ENCODE measurements around the gene AOX1.

The AOX1 gene

DNA sequence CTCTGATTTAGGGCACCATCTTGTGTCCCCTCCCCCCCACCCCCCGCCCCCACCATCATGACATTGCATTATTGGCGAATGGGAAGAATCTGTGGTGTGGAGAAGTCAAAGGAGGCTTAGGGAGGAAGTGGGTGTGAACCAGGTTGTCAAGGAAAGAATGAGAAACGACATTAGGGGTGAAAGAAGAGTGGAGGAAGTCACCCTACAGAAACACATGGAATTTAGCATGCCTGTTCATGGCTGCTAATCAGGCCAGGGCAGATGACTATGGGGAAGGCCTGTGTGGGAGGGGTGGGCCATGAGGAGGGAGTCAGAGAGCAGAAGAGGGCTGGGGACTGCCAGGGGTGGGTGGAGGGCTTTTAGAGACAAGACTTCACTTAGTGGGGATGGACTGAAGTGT, 81.6 kb downstream of the AOX1 start:
- peaks cover 6% of the 10 kb centered on the region for H3K4me1 ChIP-seq (ENCODE audit: control insufficient read depth, insufficient read depth, low read length, poor library complexity, severe bottlenecking)
- H3K4me3 ChIP-seq (ENCODE audit: extremely low read depth, insufficient read depth, low read length, poor library complexity, severe bottlenecking): no peak overlapping the region
- no peaks in the 10 kb centered on the region for H3K9me3 ChIP-seq (ENCODE audit: control insufficient read depth, low read length)
- H3K27ac ChIP-seq (ENCODE audit: low read depth, low read length, severe bottlenecking): no peak overlapping the region
- H3K36me3 ChIP-seq (ENCODE audit: control insufficient read depth, insufficient read depth, low read length): no peaks in the 10 kb centered on the region
- WGBS, 2 experiments (ENCODE audit: insufficient coverage in 2 of 2): 71 to 82% methylated on average over 1 to 2 of the region's 3 CpGs

DNA sequence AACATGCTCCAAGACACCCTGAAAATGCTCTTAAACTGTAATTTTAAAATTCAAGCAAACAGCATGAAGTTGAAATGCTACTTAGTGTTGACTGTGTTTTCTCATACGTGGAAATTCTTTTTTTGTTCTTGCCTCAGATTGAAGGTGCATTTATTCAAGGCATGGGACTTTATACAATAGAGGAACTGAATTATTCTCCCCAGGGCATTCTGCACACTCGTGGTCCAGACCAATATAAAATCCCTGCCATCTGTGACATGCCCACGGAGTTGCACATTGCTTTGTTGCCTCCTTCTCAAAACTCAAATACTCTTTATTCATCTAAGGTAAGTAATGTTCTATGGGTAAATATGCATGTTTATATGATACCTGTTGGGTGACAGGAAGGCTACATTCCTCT, 82.7 kb downstream of the AOX1 start:
- WGBS, 2 experiments (ENCODE audit: insufficient coverage in 2 of 2): 100% methylated on average over 1 of the region's 3 CpGs; no CpG with 5 or more reads in 1 of the 2 experiments
- H3K4me1 ChIP-seq (ENCODE audit: control insufficient read depth, insufficient read depth, low read length, poor library complexity, severe bottlenecking): no peaks in the 10 kb centered on the region
- no peak overlapping the region for H3K4me3 ChIP-seq (ENCODE audit: extremely low read depth, insufficient read depth, low read length, poor library complexity, severe bottlenecking)
- no peaks in the 10 kb centered on the region for H3K36me3 ChIP-seq (ENCODE audit: control insufficient read depth, insufficient read depth, low read length)
- no peaks in the 10 kb centered on the region for H3K9me3 ChIP-seq (ENCODE audit: control insufficient read depth, low read length)
- H3K27ac ChIP-seq (ENCODE audit: low read depth, low read length, severe bottlenecking): no peak overlapping the region

DNA sequence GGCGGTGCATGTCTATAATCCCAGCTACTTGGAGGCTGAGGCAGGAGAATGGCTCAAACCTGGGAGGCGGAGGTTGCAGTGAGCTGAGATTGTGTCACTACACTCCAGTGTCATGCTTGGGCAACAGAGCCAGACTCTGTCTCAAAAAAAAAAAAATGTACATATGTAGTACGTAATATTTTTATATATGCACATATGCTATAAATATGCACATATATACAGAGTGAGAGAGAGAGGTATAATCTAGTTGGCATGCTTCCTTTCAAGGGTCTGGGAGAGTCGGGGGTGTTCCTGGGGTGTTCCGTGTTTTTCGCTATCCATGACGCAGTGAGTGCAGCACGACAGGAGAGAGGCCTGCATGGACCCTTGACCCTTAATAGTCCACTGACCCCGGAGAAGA, 83.5 kb downstream of the AOX1 start:
- no peaks in the 10 kb centered on the region for H3K9me3 ChIP-seq (ENCODE audit: control insufficient read depth, low read length)
- H3K4me3 ChIP-seq (ENCODE audit: extremely low read depth, insufficient read depth, low read length, poor library complexity, severe bottlenecking): no peak overlapping the region
- no peaks in the 10 kb centered on the region for H3K36me3 ChIP-seq (ENCODE audit: control insufficient read depth, insufficient read depth, low read length)
- no peak overlapping the region for H3K27ac ChIP-seq (ENCODE audit: low read depth, low read length, severe bottlenecking)
- 90 to 97% methylated on average over 7 to 8 of the region's 9 CpGs for WGBS, 2 experiments (ENCODE audit: insufficient coverage in 2 of 2)
- no peaks in the 10 kb centered on the region for H3K4me1 ChIP-seq (ENCODE audit: control insufficient read depth, insufficient read depth, low read length, poor library complexity, severe bottlenecking)

DNA sequence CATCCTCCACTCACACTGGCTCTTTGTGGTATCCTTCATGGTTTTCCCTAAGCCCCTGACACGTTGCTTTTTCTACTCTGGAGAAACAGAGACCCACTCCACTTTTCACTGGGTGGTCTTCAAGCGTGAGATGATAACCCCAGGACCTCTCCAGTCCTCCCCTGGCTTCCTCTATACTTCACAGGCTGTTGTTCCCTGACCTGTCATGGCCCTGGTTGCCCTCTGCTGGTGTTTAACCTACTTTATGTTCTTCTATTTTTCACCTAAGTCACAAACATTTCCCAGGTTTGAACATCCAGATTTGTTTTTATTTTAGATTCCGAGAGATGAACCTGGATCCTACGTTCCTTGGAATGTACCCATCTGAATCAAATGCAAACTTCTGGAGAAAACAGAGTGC, 84.5 kb downstream of the AOX1 start:
- H3K4me1 ChIP-seq (ENCODE audit: control insufficient read depth, insufficient read depth, low read length, poor library complexity, severe bottlenecking): no peaks in the 10 kb centered on the region
- H3K27ac ChIP-seq (ENCODE audit: low read depth, low read length, severe bottlenecking): no peak overlapping the region
- 70 to 73% methylated on average over 4 of the region's 4 CpGs for WGBS, 2 experiments (ENCODE audit: insufficient coverage in 2 of 2)
- no peak overlapping the region for H3K4me3 ChIP-seq (ENCODE audit: extremely low read depth, insufficient read depth, low read length, poor library complexity, severe bottlenecking)
- no peaks in the 10 kb centered on the region for H3K9me3 ChIP-seq (ENCODE audit: control insufficient read depth, low read length)
- no peaks in the 10 kb centered on the region for H3K36me3 ChIP-seq (ENCODE audit: control insufficient read depth, insufficient read depth, low read length)

DNA sequence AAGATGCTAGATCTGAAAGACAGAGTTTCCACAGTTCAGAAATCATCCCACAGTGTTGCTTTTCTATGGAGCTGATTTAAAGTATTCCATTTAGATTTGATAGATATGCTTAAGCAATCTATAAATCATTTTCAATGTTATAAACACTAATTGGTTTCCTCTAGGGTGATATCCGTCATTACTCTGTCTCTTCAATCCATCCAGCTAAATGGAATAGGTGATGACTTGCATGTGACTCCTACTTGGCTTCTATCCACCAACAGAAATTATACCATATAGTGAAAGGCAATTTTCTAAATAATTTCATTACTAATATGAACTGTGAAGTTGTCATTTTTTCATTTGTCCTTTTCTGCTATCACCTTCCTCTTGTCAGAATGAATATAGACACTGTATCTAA, 84.9 kb downstream of the AOX1 start:
- Histone ChIP-seq H3K27ac (ENCODE audit: low read depth, low read length, severe bottlenecking) (no peak overlapping the region), H3K4me1 (ENCODE audit: control insufficient read depth, insufficient read depth, low read length, poor library complexity, severe bottlenecking) (no peaks in the 10 kb centered on the region), H3K4me3 (ENCODE audit: extremely low read depth, insufficient read depth, low read length, poor library complexity, severe bottlenecking) (no peak overlapping the region), H3K9me3 (ENCODE audit: control insufficient read depth, low read length) (no peaks in the 10 kb centered on the region), H3K36me3 (ENCODE audit: control insufficient read depth, insufficient read depth, low read length) (no peaks in the 10 kb centered on the region)
- WGBS, 2 experiments (ENCODE audit: insufficient coverage in 2 of 2): no CpG with 5 or more reads among the region's 1 CpG

DNA sequence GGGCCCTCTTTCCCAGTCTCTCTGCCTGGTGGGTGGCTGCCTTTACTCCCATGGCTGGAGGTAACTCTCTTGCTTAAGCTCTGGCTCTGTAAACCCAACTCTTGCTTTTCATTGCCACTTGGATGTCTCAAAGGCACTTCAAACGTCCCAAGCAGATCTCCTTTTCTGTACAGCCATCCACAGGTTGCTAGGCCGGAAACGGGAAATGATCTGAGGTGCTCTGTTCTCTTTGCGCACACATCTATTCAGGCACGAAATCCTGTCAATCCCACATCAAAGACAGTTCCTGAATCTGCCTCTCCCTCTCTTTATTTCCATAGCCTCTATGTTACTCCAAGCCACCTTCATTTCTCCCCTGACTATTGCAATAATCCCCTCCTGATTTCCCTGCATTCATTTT, 87.4 kb downstream of the AOX1 start:
- H3K4me3 ChIP-seq (ENCODE audit: extremely low read depth, insufficient read depth, low read length, poor library complexity, severe bottlenecking): no peak overlapping the region
- no peaks in the 10 kb centered on the region for H3K4me1 ChIP-seq (ENCODE audit: control insufficient read depth, insufficient read depth, low read length, poor library complexity, severe bottlenecking)
- no peaks in the 10 kb centered on the region for H3K9me3 ChIP-seq (ENCODE audit: control insufficient read depth, low read length)
- 84 to 86% methylated on average over 5 of the region's 5 CpGs for WGBS, 2 experiments (ENCODE audit: insufficient coverage in 2 of 2)
- H3K36me3 ChIP-seq (ENCODE audit: control insufficient read depth, insufficient read depth, low read length): no peaks in the 10 kb centered on the region
- H3K27ac ChIP-seq (ENCODE audit: low read depth, low read length, severe bottlenecking): no peak overlapping the region

DNA sequence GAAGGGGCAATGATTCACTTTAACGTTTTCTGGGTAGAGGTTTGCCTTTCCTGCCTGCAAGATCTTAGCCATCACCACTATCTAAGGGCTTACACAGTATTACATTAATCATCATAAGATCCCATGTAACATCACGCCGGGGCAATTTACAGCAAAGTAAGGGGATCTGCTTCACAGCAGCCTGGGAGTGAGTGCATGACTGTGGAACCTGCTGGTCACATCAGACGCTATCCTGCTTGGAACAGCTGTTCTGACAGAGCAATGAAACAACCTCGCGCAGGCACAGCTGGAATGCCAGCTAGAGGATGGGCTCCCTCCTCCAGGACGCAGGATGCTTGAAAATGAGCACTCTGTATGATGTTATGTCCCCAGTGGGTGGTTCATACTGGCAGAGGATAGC, 89.0 kb downstream of the AOX1 start:
- Histone ChIP-seq H3K36me3 (ENCODE audit: control insufficient read depth, insufficient read depth, low read length) (no peaks in the 10 kb centered on the region), H3K4me3 (ENCODE audit: extremely low read depth, insufficient read depth, low read length, poor library complexity, severe bottlenecking) (no peak overlapping the region), H3K27ac (ENCODE audit: low read depth, low read length, severe bottlenecking) (no peak overlapping the region), H3K9me3 (ENCODE audit: control insufficient read depth, low read length) (no peaks in the 10 kb centered on the region), H3K4me1 (ENCODE audit: control insufficient read depth, insufficient read depth, low read length, poor library complexity, severe bottlenecking) (no peaks in the 10 kb centered on the region)
- 89 to 93% methylated on average over 5 to 6 of the region's 7 CpGs for WGBS, 2 experiments (ENCODE audit: insufficient coverage in 2 of 2)

DNA sequence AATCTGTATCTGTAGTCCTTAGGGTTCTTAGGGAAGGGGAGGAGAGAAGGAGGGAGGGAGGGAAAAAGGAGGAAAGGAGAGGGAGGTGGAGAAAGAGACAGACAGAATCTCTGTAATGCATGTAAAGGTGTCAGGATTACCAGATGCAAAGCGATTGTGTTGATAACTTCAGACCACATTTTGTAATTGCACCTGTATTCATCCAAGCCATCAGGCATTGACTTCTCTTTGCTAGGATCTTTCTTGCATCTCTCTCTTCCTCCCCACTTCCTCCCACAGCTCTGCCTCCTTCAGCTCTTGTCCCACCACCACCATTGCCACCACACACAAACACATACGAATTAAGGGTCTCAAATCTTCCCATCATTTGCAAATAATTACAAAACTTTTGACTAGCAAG, 91.4 kb downstream of the AOX1 start:
- H3K4me3 ChIP-seq (ENCODE audit: extremely low read depth, insufficient read depth, low read length, poor library complexity, severe bottlenecking): no peak overlapping the region
- WGBS, 2 experiments (ENCODE audit: insufficient coverage in 2 of 2): 74 to 88% methylated on average over 1 to 2 of the region's 2 CpGs
- H3K27ac ChIP-seq (ENCODE audit: low read depth, low read length, severe bottlenecking): no peak overlapping the region

DNA sequence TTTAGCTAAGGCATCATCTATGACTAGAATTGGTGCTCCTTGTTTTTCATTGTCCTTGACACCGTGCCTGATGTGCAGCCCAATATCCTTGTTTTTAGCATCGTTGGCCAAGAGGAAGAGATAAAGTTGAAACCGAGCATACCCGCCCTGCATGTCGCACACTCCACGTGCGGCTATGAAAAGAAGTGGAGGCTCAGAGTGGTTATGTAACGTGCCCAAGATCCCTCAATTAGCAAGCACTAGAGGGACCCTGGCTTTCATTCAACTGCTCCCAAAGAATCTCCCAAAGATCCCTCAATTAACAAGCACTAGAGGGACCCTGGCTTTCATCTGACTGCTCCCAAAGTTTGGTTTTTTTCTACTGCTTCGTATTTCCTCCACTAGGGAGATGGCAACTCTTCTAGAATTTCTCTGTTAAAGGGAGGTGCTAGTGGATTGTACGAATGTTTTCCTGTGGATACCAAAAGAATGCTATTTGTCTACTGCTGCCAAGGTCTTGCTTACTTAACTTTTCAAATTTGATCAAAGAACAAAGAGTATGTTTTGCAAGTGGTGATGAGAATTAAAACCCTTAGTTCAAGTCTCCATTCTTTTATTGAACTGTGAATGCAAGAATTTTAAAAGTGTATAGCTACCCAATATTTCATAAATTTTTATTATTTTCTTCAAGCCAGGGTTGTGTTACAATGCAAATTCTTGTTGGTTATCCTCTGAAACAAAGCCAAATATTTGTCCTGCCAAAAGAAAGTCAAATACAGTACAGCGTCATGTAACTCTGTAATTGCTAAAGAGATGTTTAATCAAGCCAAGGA, 92.1 kb downstream of the AOX1 start:
- H3K9me3 ChIP-seq (ENCODE audit: control insufficient read depth, low read length): no peaks in the 10 kb centered on the region
- 85 to 97% methylated on average over 5 to 7 of the region's 11 CpGs for WGBS, 2 experiments (ENCODE audit: insufficient coverage in 2 of 2)
- H3K4me3 ChIP-seq (ENCODE audit: extremely low read depth, insufficient read depth, low read length, poor library complexity, severe bottlenecking): no peak overlapping the region
- H3K36me3 ChIP-seq (ENCODE audit: control insufficient read depth, insufficient read depth, low read length): no peaks in the 10 kb centered on the region
- no peaks in the 10 kb centered on the region for H3K4me1 ChIP-seq (ENCODE audit: control insufficient read depth, insufficient read depth, low read length, poor library complexity, severe bottlenecking)
- H3K27ac ChIP-seq (ENCODE audit: low read depth, low read length, severe bottlenecking): no peak overlapping the region

More for the DNA sequence above, 91.4 kb downstream of the AOX1 start:
- Histone ChIP-seq H3K36me3 (ENCODE audit: control insufficient read depth, insufficient read depth, low read length) (no peaks in the 10 kb centered on the region), H3K9me3 (ENCODE audit: control insufficient read depth, low read length) (no peaks in the 10 kb centered on the region), H3K4me1 (ENCODE audit: control insufficient read depth, insufficient read depth, low read length, poor library complexity, severe bottlenecking) (no peaks in the 10 kb centered on the region)

DNA sequence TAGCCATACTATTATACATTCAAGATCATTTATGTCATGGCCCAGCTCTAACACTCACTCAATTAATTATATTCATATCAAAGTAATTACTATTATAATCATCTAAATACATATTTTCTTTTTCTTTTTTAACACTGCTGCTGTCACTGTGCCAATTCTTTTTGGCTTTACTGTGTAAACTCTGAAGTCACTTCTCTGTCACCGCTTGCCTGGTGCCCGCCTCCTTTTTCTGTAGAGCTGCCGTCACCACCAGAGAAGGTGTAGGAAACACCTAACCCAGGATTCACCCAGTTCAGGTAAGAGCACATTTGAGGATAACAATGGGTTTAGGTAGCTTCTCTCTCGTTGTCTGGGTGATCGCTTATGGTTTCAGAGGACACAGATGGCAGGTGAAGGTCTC, 93.3 kb downstream of the AOX1 start:
- 84% methylated on average over 4 of the region's 5 CpGs; no CpG with 5 or more reads in 1 of the 2 experiments for WGBS, 2 experiments (ENCODE audit: insufficient coverage in 2 of 2)
- H3K4me1 ChIP-seq (ENCODE audit: control insufficient read depth, insufficient read depth, low read length, poor library complexity, severe bottlenecking): no peaks in the 10 kb centered on the region

DNA sequence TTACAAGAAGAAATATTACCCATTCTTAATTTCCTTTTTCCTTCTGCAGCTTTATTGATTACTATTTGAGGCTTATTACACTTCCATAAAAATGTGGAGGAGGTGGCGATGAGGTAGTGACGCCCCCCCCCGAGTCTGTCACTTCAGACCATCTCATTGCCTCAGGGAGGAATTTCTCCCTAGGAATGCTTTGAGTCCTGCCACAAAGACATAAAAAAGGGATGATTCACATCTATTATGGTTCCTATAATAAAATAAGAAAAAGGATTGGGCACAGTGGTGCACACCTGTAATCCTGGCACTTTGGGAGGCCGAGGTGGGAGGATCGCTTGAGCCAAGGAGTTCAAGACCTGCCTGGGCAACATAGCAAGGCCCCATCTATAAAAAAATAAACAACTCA, 93.7 kb downstream of the AOX1 start:
- H3K36me3 ChIP-seq (ENCODE audit: control insufficient read depth, insufficient read depth, low read length): no peaks in the 10 kb centered on the region
- no peak overlapping the region for H3K4me3 ChIP-seq (ENCODE audit: extremely low read depth, insufficient read depth, low read length, poor library complexity, severe bottlenecking)
- H3K9me3 ChIP-seq (ENCODE audit: control insufficient read depth, low read length): no peaks in the 10 kb centered on the region
- H3K4me1 ChIP-seq (ENCODE audit: control insufficient read depth, insufficient read depth, low read length, poor library complexity, severe bottlenecking): no peaks in the 10 kb centered on the region
- H3K27ac ChIP-seq (ENCODE audit: low read depth, low read length, severe bottlenecking): no peak overlapping the region
- WGBS, 2 experiments (ENCODE audit: insufficient coverage in 2 of 2): no CpG with 5 or more reads among the region's 5 CpGs

More for the DNA sequence above, 93.3 kb downstream of the AOX1 start:
- H3K27ac ChIP-seq (ENCODE audit: low read depth, low read length, severe bottlenecking): no peak overlapping the region
- H3K36me3 ChIP-seq (ENCODE audit: control insufficient read depth, insufficient read depth, low read length): no peaks in the 10 kb centered on the region
- no peak overlapping the region for H3K4me3 ChIP-seq (ENCODE audit: extremely low read depth, insufficient read depth, low read length, poor library complexity, severe bottlenecking)
- H3K9me3 ChIP-seq (ENCODE audit: control insufficient read depth, low read length): no peaks in the 10 kb centered on the region

All from mesodermal cell (in vitro differentiated cells).